Nephron progenitor cell (in vitro differentiated cells): Measurements from ENCODE around the gene PSMD11.
A peak's percentile ranks its signal among the peaks of the same experiment; 100 is the strongest.

Source experiments
- DNase-seq: peaks from one replicate; pipeline ENCODE4 v3.0.0; 2021
- H3K27ac Mint-ChIP-seq: 2 replicates; pipeline ENCODE4 v1.8.0; 2021; ENCODE audit warnings: mild to moderate bottlenecking, moderate library complexity, mixed read lengths
- H3K27me3 Mint-ChIP-seq: 2 replicates; pipeline ENCODE4 v1.8.0; 2021; ENCODE audit warnings: mild to moderate bottlenecking, low read depth, mixed read lengths; ENCODE audit not compliant: poor library complexity
- H3K36me3 Mint-ChIP-seq: 2 replicates; pipeline ENCODE4 v1.8.0; 2021; ENCODE audit warnings: low read depth, mixed read lengths
- H3K4me1 Mint-ChIP-seq: 2 replicates; pipeline ENCODE4 v1.8.0; 2021; ENCODE audit warnings: mixed read lengths
- H3K4me3 Mint-ChIP-seq: 2 replicates; pipeline ENCODE4 v1.8.0; 2021; ENCODE audit warnings: mild to moderate bottlenecking, moderate library complexity, mixed read lengths
- H3K9me3 Mint-ChIP-seq: 2 replicates; pipeline ENCODE4 v1.8.0; 2021; ENCODE audit warnings: mild to moderate bottlenecking, moderate library complexity, mixed read lengths
- CTCF ChIP-seq: fragments of 200-600 bp; sonication (generic); IDR thresholded peaks from 2 replicates; pipeline ENCODE4 v1.5.0; 2021; ENCODE audit warnings: antibody characterized with exemption

PSMD11 gene

GRCh38 chr17:32453370-32453769 is 9.1 kb downstream of the PSMD11 start:
- no peak for TF ChIP-seq CTCF
- H3K27ac Mint-ChIP-seq, result no peak overlapping the region
- no peak overlapping the region for H3K4me3 Mint-ChIP-seq
- no peaks in the 10 kb centered on the region for H3K27me3 Mint-ChIP-seq
- peaks cover 82% of the 10 kb centered on the region for H3K36me3 Mint-ChIP-seq
- H3K9me3 Mint-ChIP-seq, result no peaks in the 10 kb centered on the region
- no peak for DNase-seq
- no peaks in the 10 kb centered on the region for H3K4me1 Mint-ChIP-seq

DNA sequence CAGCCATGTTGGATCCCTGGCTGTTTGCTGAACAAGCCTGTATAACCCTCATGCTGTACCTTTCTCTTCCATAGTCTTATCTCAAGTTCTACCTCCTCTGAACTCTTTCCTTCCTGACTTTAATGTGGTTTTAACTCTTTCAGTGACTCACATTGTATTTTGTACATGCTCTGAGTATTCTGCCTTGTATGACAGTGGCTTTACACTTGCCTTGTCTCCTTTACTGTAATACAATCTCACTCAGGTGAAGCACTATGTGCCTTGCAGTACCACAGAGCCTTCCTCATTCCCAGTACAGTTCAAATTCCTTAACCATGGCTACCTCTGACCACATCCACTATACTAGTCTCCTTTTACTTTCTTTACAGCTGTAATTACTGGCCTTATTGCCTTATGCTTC is 14.1 kb downstream of the PSMD11 start:
- no peak for DNase-seq
- no peak for TF ChIP-seq CTCF
- no peaks in the 10 kb centered on the region for H3K4me1 Mint-ChIP-seq
- no peaks in the 10 kb centered on the region for H3K27me3 Mint-ChIP-seq
- H3K27ac Mint-ChIP-seq, result no peak overlapping the region
- H3K36me3 Mint-ChIP-seq, result peaks cover 87% of the 10 kb centered on the region
- no peak overlapping the region for H3K4me3 Mint-ChIP-seq
- no peaks in the 10 kb centered on the region for H3K9me3 Mint-ChIP-seq

DNA sequence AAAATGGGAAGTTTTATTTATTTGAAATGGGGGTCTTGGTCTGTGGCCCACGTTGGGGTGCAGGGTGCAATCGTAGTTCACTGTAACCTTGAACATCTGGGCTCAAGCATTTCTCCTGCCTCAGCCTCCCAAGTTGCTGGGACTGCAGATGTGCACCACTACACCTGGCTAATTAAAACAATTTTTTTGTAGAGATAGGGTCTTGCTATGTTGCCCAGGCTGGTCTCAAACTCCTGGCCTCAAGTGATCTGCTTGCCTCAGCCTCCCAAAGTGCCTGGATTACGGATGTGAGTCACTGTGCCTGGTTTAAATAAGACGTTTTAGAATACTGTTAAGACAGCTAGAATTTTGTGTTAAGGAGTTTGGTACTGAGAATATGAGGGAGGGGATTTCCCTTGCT is 15.7 kb downstream of the PSMD11 start:
- TF ChIP-seq CTCF, result no peak
- peaks cover 71% of the 10 kb centered on the region for H3K36me3 Mint-ChIP-seq
- no peaks in the 10 kb centered on the region for H3K9me3 Mint-ChIP-seq
- H3K27ac Mint-ChIP-seq, result no peak overlapping the region
- no peak overlapping the region for H3K4me3 Mint-ChIP-seq
- H3K4me1 Mint-ChIP-seq, result no peaks in the 10 kb centered on the region
- DNase-seq, result no peak
- no peaks in the 10 kb centered on the region for H3K27me3 Mint-ChIP-seq

DNA sequence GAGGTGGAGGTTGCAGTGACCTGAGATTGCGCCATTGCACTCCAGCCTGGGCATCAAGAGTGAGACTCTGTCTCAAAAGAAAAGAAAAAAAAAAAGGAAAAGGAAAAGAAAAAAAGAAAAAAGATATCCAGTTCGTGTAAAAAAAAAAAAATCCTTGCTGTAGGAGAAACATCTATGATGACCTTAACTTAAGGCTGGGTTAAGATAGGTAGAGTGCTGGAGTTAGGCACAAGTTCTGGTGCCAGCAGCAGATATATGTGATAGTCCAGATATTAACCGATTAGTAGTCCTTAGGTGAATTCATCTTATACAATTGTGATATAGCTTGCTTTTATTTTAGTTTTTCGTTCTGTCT is 17.2 kb downstream of the PSMD11 start:
- Mint-ChIP-seq H3K9me3 (no peaks in the 10 kb centered on the region), H3K27me3 (no peaks in the 10 kb centered on the region), H3K4me1 (no peaks in the 10 kb centered on the region), H3K4me3 (no peak overlapping the region), H3K36me3 (peaks cover 66% of the 10 kb centered on the region), H3K27ac (no peak overlapping the region)
- DNase-seq, result no peak
- TF ChIP-seq CTCF, result no peak

DNA sequence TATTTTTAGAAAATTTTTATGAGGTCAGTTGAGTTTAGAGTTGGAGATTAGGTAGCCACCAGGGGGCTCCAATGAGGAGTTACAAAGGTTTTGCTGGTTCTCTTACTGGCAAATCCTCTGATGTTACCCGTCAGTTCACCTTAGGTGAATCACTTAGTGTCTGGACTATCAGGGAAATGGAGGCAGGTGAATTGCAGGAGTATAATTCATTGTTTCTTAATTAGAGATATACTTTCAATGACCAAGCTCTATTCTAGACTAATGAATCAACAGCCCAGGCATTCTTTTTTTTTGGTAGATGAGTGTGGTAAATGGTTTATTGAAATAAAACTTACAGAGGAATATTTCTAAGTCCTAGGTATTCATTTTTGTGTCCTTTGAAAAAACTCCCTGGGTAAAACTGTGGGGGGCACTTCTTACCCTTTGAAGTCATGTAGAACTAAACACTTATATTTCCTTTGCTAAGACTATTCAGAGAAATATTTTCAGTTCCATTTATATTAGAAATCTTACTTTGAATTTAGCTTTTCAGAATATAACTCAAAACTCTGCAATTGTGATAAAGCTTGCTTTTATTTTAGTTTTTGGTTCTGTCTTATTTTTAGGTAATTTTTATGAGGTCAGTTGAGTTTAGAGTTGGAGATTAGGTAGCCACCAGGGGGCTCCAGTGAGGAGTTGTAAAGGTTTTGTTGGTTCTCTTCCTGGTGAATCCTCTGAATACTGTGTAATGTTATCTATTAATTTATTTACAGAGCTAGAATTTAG is 17.7 kb downstream of the PSMD11 start:
- Mint-ChIP-seq H3K9me3 (no peaks in the 10 kb centered on the region), H3K27me3 (no peaks in the 10 kb centered on the region), H3K4me3 (no peak overlapping the region), H3K4me1 (no peaks in the 10 kb centered on the region), H3K36me3 (peaks cover 66% of the 10 kb centered on the region), H3K27ac (no peak overlapping the region)
- peak; percentile 54 for TF ChIP-seq CTCF
- peak; percentile 74 for DNase-seq

DNA sequence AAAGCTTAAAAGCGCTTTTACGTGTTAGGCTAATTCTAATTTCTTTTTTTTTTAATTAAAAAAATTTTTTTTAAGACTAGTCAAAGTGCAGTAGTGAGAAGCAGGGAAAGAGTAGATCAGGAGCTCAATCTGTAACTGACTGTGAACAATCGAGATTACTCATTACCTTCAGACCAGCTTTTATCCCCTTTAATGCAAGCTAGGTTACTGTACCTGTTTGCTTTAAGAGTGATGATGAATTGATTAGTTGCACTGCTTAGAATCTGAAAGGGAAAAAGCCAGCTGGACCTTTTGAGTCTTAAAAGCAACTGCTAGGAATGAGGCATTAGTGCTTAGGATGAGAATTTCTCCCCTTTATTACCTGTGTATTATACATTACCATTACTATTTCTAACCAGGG is 19.0 kb downstream of the PSMD11 start:
- H3K9me3 Mint-ChIP-seq, result no peaks in the 10 kb centered on the region
- H3K27ac Mint-ChIP-seq, result no peak overlapping the region
- no peak overlapping the region for H3K4me3 Mint-ChIP-seq
- no peaks in the 10 kb centered on the region for H3K27me3 Mint-ChIP-seq
- DNase-seq, result no peak
- no peaks in the 10 kb centered on the region for H3K4me1 Mint-ChIP-seq
- TF ChIP-seq CTCF, result no peak
- H3K36me3 Mint-ChIP-seq, result peaks cover 65% of the 10 kb centered on the region
